NCI-H1417 treated with DMSO at 0.1 percent for 48 hours (cell line): ENCODE data around the gene DNAJC15.
"Not testable (repeated sequence)": the region's sequence is repeated elsewhere in the genome, so short reads cannot be mapped to it uniquely, and the experiment has no call there.

Experiments
- DNase-seq: peaks from one replicate; lab custom pipeline; 2025; lab: John Stamatoyannopoulos, UW

Gene DNAJC15

DNA sequence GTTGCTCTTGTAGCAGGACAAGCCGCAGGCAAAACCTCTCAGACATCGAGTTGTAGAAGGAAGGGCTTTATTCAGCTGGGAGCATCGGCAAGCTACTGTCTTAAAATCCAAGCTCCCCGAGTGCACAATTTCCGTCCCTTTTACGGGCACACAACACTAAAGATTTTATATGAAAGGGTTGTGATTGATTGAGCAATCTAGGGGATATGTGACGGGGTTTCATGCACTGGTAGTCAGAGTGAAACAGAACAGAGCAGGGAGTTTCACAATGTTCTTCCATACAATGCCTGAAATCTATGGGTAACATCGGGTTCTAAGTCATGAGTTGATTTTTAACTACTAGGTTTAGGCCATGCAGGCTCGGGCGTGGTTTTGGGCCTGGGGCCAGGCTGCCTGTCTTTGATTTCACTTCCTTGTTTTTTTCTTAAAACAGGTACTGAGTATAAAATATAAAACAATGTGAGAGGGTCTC lies 22.0 kb downstream of the DNAJC15 start:
- DNase-seq = not testable (repeated sequence)

DNA sequence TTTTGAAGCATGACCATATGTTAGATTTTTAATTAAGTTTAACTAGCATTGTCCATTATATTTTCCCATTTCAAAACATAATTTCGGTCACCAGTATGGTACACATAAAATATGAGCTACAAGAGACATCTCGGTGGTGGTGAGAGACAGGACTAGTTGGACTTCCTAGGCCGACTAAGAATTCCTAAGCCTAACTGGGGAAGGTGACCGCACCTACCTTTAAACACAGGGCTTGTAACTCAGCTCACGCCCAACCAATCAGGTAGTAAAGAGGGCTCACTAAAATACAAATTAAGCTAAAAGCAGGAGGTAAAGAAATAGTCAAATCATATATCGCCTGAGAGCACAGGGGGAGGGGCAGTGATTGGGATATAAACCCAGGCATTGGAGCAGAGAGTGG lies 22.9 kb downstream of the DNAJC15 start:
- DNase-seq = no peak

- no peak for DNase-seq
These were observed 31.7 kb downstream of the DNAJC15 start for GRCh38 chr13:43054803-43055802.

- no peak for DNase-seq
These were observed 34.4 kb downstream of the DNAJC15 start for GRCh38 chr13:43057653-43058317.

GRCh38 chr13:43058318-43058674 lies 34.9 kb downstream of the DNAJC15 start:
- DNase-seq = no peak

- no peak for DNase-seq
These were observed 35.4 kb downstream of the DNAJC15 start for GRCh38 chr13:43058831-43059230.

GRCh38 chr13:43059779-43060178 lies 36.4 kb downstream of the DNAJC15 start:
- DNase-seq = not testable (repeated sequence)

DNA sequence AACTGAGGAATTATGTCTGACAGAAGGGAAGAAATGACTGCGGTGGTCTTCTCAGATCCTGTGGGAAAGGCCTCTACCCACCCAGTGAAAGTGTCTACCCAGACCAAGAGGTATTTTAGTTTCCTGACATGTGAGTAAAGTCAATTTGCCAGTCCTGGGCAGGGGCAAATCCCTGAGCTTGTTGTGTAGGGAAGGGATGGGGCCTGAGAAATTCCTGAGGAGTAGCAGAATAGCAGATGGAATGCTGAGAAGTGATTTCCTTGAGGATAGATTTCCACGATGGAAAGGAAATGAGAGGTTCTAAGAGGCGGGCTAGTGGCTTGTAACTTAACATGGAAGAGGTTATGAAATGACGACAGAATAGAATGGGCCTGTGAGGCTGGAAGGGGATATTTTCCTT lies 37.4 kb downstream of the DNAJC15 start:
- DNase-seq = not testable (repeated sequence)

DNA sequence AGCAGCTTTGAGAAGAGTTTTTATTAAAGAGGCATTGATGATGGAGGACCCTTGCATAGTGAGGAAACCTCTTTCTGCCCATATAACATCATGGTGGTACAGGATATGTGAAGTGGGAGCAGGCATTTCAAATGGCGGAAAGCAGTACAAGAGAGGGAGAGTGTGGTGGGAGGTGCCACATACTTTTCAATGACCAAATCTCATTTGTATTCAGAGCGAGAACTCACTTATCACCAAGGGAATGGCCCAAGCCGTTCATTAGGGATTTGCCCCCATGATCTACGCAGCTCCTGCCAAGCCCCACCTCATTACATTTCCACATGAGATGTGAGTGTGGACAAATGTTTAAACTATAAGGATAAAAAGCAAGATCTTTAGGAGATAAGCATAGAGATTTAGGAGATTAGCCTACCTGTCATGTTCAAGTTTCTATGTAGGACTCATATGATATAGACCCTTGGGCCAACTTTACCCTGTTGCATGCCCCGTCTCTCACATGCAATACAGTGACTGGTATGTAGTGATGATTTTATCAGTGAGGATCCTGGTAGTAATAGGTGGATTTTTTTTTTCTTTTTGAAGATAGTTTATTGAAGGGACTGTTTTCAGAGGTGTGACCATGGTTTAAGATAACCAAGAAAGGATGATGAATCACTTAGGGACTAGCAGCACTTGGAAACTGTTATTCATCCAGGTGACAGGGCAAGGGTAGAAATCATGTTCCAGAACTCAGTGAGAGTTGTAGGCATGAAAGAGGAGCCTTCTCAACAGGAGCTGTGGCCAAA lies 38.3 kb downstream of the DNAJC15 start:
- no peak for DNase-seq

DNA sequence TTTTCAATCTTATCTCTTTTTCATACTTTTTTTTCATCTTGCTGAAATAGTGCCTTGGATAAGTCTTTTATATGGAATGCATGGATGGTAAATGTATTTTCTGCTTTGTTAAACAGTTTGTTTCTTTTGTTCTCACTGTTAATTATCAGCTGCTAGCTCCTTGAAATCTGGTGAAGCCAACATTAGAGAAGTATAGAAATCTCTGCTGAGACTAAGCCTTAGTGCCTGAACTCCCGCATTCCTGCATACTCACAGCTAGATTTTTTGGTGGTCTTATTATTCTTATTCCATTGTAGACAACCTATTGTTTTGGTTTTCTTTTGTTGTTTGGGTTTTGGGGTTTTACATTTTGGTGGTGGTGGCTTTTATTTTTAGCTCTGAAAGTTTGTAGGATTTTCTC lies 48.4 kb downstream of the DNAJC15 start:
- DNase-seq = no peak

GRCh38 chr13:43072394-43072793 lies 49.0 kb downstream of the DNAJC15 start:
- DNase-seq = no peak

GRCh38 chr13:43074824-43075510 lies 51.6 kb downstream of the DNAJC15 start:
- no peak for DNase-seq

GRCh38 chr13:43075511-43075902 lies 52.1 kb downstream of the DNAJC15 start:
- DNase-seq = not testable (repeated sequence)

DNA sequence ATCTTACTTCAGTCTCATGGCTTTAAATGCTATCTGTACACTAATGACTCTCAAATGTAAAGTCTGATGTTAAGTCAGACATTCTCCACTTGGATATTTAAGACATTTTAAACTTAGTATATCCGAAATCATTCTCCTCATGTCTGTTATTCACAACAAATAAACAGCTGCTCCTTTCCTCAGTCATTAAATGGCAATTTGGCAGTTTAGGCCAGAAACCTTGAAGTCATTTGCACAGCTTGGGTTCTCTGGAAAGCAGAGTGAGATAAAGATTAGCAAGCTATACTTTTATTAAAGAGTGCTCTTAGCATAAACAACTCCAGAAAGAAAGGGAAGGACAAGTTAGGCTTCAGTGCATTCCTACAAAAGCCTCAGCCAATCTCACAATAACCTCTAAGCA lies 53.7 kb downstream of the DNAJC15 start:
- DNase-seq = no peak

GRCh38 chr13:43077461-43077860 lies 54.1 kb downstream of the DNAJC15 start:
- DNase-seq = no peak

DNA sequence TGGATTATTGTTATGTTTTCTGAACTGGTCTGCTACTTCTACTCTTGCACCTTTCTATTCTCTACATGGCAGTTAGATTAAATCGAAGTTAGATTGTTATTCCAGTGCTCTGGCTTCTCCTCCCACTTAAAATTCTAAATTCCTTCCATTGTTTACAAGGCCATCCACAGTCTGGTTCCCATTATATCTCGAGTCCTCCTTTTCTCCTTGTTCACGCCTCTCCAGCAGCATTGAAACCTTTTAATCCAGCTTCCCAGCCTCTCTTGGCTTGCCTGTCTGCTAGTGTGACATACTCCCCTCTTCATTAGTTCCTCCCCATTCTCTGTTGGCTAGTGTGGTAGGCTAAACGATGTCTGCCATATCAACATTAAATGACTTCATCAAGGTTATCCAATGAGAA lies 54.5 kb downstream of the DNAJC15 start:
- no peak for DNase-seq

DNA sequence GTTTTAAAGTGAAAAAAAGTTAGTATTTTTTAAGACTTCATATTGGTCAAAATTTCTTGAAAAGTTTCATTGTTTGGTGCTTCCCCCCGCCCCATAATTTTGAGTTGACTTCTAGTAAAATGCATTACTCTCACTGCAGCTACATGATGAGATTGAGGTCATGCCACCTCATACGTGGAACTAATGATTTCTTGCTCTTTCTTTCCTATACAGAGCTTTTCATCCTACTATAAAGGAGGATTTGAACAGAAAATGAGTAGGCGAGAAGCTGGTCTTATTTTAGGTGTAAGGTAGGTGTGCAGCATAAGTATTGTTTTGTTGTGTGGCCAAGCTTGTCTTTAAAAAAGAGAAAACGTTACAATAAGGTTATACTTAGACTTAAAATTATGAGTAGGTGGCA lies 55.0 kb downstream of the DNAJC15 start:
- no peak for DNase-seq

DNA sequence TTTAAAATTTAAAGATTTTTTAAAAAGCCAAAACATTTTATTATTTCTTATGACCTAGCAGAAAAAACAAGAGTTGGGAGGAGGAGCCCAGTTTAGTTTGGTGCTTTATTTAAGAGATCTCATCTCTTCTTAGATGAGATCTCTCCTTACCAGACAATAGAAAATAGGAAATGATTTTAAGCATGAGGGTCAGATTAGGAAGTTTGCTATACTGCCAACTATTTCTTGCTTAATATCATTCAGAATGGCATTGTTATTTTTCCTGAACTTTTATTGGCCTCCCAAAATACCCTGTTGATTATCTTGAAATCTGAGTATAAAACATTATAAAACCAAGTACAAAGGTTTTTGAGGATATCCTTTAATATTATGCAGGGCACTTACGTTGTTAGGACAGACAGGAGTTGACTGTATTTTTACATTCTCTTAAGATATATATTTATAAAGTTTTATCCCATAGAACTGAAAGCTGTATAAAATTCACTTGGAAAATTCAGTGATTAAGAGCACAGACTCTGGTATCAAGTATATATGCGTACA lies 56.1 kb downstream of the DNAJC15 start:
- no peak for DNase-seq

DNA sequence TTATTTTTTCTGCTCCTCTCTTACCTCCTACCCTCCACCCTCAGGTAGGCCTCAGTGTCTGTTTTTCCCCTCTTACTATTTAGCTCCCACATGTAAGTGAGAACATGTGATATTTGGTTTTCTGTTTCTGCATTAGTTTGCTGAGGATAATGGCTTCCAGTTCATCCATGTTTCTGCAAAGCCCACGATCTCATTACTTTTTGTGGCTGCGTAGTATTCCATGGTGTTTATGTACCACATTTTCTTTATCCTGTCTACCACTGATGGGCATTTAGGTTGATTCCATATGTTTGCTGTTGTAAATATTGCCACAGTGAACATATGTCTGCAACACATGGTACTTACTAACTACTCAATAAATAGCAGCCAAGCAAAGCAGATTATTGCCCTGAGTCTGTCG lies 56.8 kb downstream of the DNAJC15 start:
- DNase-seq = no peak

DNA sequence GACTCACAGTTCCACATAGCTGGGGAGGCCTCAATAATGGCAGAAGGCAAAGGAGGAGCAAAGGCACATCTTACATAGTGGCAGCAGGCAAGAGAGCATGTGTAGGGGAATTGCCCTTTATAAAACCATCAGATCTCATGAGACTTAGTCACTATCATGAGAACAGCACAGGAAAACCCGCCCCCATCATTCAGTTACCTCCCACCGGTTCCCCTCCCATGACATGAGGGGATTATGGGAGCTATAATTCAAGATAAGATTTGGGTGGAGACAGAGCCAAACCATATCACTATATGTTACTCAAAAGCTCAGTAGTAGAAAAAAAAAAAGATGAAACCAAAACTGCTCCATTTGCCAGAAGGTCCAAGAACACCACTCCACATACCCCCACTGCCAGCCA lies 58.5 kb downstream of the DNAJC15 start:
- DNase-seq = no peak

DNA sequence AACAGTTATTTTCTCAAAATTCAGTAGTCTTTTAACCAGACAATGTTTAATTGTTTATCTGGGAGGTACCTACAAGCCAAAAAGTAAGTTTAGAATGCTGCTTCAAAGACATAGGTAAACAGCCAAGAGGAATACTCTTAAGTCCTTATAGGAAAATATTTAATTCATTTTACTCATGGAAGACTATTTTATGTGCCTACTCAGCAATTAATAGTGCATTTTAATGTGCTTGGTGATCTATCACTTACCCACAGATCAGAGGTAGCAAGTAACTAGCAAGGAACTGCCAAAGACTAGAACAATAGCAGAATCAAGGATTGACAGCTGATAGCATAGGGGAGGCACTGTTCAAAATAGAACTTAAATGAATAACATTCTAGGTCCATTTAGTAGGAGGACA lies 60.4 kb downstream of the DNAJC15 start:
- DNase-seq = no peak

GRCh38 chr13:43085545-43085944 lies 62.2 kb downstream of the DNAJC15 start:
- no peak for DNase-seq
